ENCODE data around the gene KCNK4.

GRCh38 chr11:64268893-64269539 lies 22.1 kb upstream of the KCNK4 start:
- no peak for TF ChIP-seq CTCF (optimal IDR thresholded peaks at IDR 0.05 in 1 of 3, IDR thresholded peaks at IDR 0.05 in 1 of 3, conservative IDR thresholded peaks at IDR 0.05 in 1 of 3; ENCODE audit: extremely low read depth in 1 of 3, insufficient read depth in 2 of 3, low read length in 3 of 3)
- no peak for TF ChIP-seq EZH2 (IDR thresholded peaks at IDR 0.05; ENCODE audit: low read length)
